Measurements from ENCODE around the gene FBXW7. TPM values are rescaled to one million over a fixed set of nuclear protein-coding genes. Genes with fewer than 3 reads are reported as not detected.

FBXW7 gene
- total RNA-seq, 1 donor from 2014 or later: 37.8 TPM

- no peaks in the 10 kb centered on the region for H3K36me3 Mint-ChIP-seq (ENCODE audit: low read depth)
- H3K4me1 Mint-ChIP-seq (ENCODE audit: low read depth): no peaks in the 10 kb centered on the region
- H3K9me3 Mint-ChIP-seq: no peaks in the 10 kb centered on the region
- no peak overlapping the region for H3K27ac Mint-ChIP-seq
- H3K4me3 Mint-ChIP-seq (ENCODE audit: low read depth): no peak overlapping the region
- no peak for DNase-seq (ENCODE audit: low spot score)
- intact Hi-C loops (cut with micrococcal nuclease): no loop called here
- H3K27me3 Mint-ChIP-seq (ENCODE audit: low read depth): no peaks in the 10 kb centered on the region
Measured at GRCh38 chr4:152289941-152290340, 246.0 kb downstream of the FBXW7 start.

GRCh38 chr4:152289541-152289940 lies 246.4 kb downstream of the FBXW7 start:
- H3K4me3 Mint-ChIP-seq (ENCODE audit: low read depth): no peak overlapping the region
- intact Hi-C loops (cut with micrococcal nuclease): no loop called here
- no peak overlapping the region for H3K27ac Mint-ChIP-seq
- H3K36me3 Mint-ChIP-seq (ENCODE audit: low read depth): no peaks in the 10 kb centered on the region
- H3K27me3 Mint-ChIP-seq (ENCODE audit: low read depth): no peaks in the 10 kb centered on the region
- H3K4me1 Mint-ChIP-seq (ENCODE audit: low read depth): no peaks in the 10 kb centered on the region
- no peaks in the 10 kb centered on the region for H3K9me3 Mint-ChIP-seq
- no peak for DNase-seq (ENCODE audit: low spot score)

- H3K4me1 Mint-ChIP-seq (ENCODE audit: low read depth): peaks cover 19% of the 10 kb centered on the region
- H3K27ac Mint-ChIP-seq: no peak overlapping the region
- H3K9me3 Mint-ChIP-seq: no peaks in the 10 kb centered on the region
- no peaks in the 10 kb centered on the region for H3K36me3 Mint-ChIP-seq (ENCODE audit: low read depth)
- H3K4me3 Mint-ChIP-seq (ENCODE audit: low read depth): no peak overlapping the region
- no peak for DNase-seq (ENCODE audit: low spot score)
- intact Hi-C loops (cut with micrococcal nuclease): no loop called here
- no peaks in the 10 kb centered on the region for H3K27me3 Mint-ChIP-seq (ENCODE audit: low read depth)
Measured at GRCh38 chr4:152283801-152284470, 252.0 kb downstream of the FBXW7 start.

- no peaks in the 10 kb centered on the region for H3K27me3 Mint-ChIP-seq (ENCODE audit: low read depth)
- H3K27ac Mint-ChIP-seq: peak overlapping the region; percentile 61
- no peak overlapping the region for H3K4me3 Mint-ChIP-seq (ENCODE audit: low read depth)
- peaks cover 19% of the 10 kb centered on the region for H3K4me1 Mint-ChIP-seq (ENCODE audit: low read depth)
- intact Hi-C loops (cut with micrococcal nuclease): no loop called here
- no peak for DNase-seq (ENCODE audit: low spot score)
- no peaks in the 10 kb centered on the region for H3K36me3 Mint-ChIP-seq (ENCODE audit: low read depth)
- H3K9me3 Mint-ChIP-seq: no peaks in the 10 kb centered on the region
Measured at GRCh38 chr4:152281822-152282221, 254.1 kb downstream of the FBXW7 start.

GRCh38 chr4:152281211-152281610 lies 254.7 kb downstream of the FBXW7 start:
- Mint-ChIP-seq H3K4me1 (ENCODE audit: low read depth) (peaks cover 19% of the 10 kb centered on the region), H3K36me3 (ENCODE audit: low read depth) (no peaks in the 10 kb centered on the region), H3K27ac (no peak overlapping the region), H3K9me3 (no peaks in the 10 kb centered on the region), H3K27me3 (ENCODE audit: low read depth) (no peaks in the 10 kb centered on the region), H3K4me3 (ENCODE audit: low read depth) (no peak overlapping the region)
- no peak for DNase-seq (ENCODE audit: low spot score)
- intact Hi-C loops (cut with micrococcal nuclease): no loop called here

GRCh38 chr4:152279234-152279566 lies 256.7 kb downstream of the FBXW7 start:
- Mint-ChIP-seq H3K4me3 (ENCODE audit: low read depth) (no peak overlapping the region), H3K27me3 (ENCODE audit: low read depth) (no peaks in the 10 kb centered on the region)

GRCh38 chr4:152278505-152279233 lies 257.2 kb downstream of the FBXW7 start:
- H3K4me1 Mint-ChIP-seq (ENCODE audit: low read depth): peaks cover 19% of the 10 kb centered on the region
- intact Hi-C loops (cut with micrococcal nuclease): no loop called here
- no peak for DNase-seq (ENCODE audit: low spot score)
- H3K9me3 Mint-ChIP-seq: no peaks in the 10 kb centered on the region
- no peaks in the 10 kb centered on the region for H3K27me3 Mint-ChIP-seq (ENCODE audit: low read depth)
- H3K36me3 Mint-ChIP-seq (ENCODE audit: low read depth): no peaks in the 10 kb centered on the region
- H3K27ac Mint-ChIP-seq: no peak overlapping the region
- H3K4me3 Mint-ChIP-seq (ENCODE audit: low read depth): no peak overlapping the region

More at GRCh38 chr4:152279234-152279566, 256.7 kb downstream of the FBXW7 start:
- Mint-ChIP-seq H3K9me3 (no peaks in the 10 kb centered on the region), H3K27ac (no peak overlapping the region), H3K36me3 (ENCODE audit: low read depth) (no peaks in the 10 kb centered on the region), H3K4me1 (ENCODE audit: low read depth) (peaks cover 19% of the 10 kb centered on the region)
- DNase-seq (ENCODE audit: low spot score): no peak
- intact Hi-C loops (cut with micrococcal nuclease): no loop called here

- Mint-ChIP-seq H3K4me3 (ENCODE audit: low read depth) (no peak overlapping the region), H3K4me1 (ENCODE audit: low read depth) (peaks cover 19% of the 10 kb centered on the region), H3K27me3 (ENCODE audit: low read depth) (no peaks in the 10 kb centered on the region), H3K9me3 (no peaks in the 10 kb centered on the region), H3K27ac (no peak overlapping the region), H3K36me3 (ENCODE audit: low read depth) (no peaks in the 10 kb centered on the region)
- intact Hi-C loops (cut with micrococcal nuclease): no loop called here
- DNase-seq (ENCODE audit: low spot score): no peak
Measured at GRCh38 chr4:152278172-152278504, 257.8 kb downstream of the FBXW7 start.

GRCh38 chr4:152277333-152277732 lies 258.6 kb downstream of the FBXW7 start:
- Mint-ChIP-seq H3K9me3 (no peaks in the 10 kb centered on the region), H3K4me3 (ENCODE audit: low read depth) (no peak overlapping the region)
- DNase-seq (ENCODE audit: low spot score): no peak

GRCh38 chr4:152273343-152273742 lies 262.5 kb downstream of the FBXW7 start:
- intact Hi-C loops (cut with micrococcal nuclease): no loop called here
- no peak for DNase-seq (ENCODE audit: low spot score)
- Mint-ChIP-seq H3K36me3 (ENCODE audit: low read depth) (no peaks in the 10 kb centered on the region), H3K4me1 (ENCODE audit: low read depth) (no peaks in the 10 kb centered on the region), H3K27ac (no peak overlapping the region), H3K4me3 (ENCODE audit: low read depth) (no peak overlapping the region), H3K9me3 (no peaks in the 10 kb centered on the region), H3K27me3 (ENCODE audit: low read depth) (peaks cover 2% of the 10 kb centered on the region)

More at GRCh38 chr4:152277333-152277732, 258.6 kb downstream of the FBXW7 start:
- H3K27ac Mint-ChIP-seq: no peak overlapping the region
- intact Hi-C loops (cut with micrococcal nuclease): no loop called here
- H3K36me3 Mint-ChIP-seq (ENCODE audit: low read depth): no peaks in the 10 kb centered on the region
- peaks cover 18% of the 10 kb centered on the region for H3K4me1 Mint-ChIP-seq (ENCODE audit: low read depth)
- H3K27me3 Mint-ChIP-seq (ENCODE audit: low read depth): no peaks in the 10 kb centered on the region

Other genes with a start within 250 kb of the FBXW7 start
- 10.3 and 12.1 TPM in 2 replicates for gene TMEM154, start 143.9 kb upstream of the FBXW7 start, total RNA-seq
- 0.23 and 0.28 TPM in 2 replicates for gene TIGD4, start 243.6 kb upstream of the FBXW7 start, total RNA-seq
- gene ARFIP1, start 243.9 kb upstream of the FBXW7 start, total RNA-seq: 16.6 and 16.7 TPM in 2 replicates

Measured in activated T-helper 2 cell treated with anti-CD3 and anti-CD28 coated beads, Interferon-gamma antibody, Interleukin-2, Interleukin-4, amounts not matched to agents 10 μg/mL and 5 μg/mL and 100 μg/mL, durations not matched to agents 14 hours and 24 hours and 36 hours (primary cell).